HCT116 (cell line): ENCODE data around the gene RHEB. TPM values are rescaled to one million over a fixed set of nuclear protein-coding genes. Genes with fewer than 3 reads are reported as not detected.

Experiments
- ATAC-seq: fragments of 200-7000 bp; cut with Tn5 transposase; 2 replicates; pipeline ENCODE4 v1.9.1; 2020; ENCODE audit warnings: mild to moderate bottlenecking, moderate library complexity
- BruUV-seq: library from RNA; stranded (reverse); fragments of 400-500 nt; replicated peaks from 2 replicates; lab custom pipeline; 2021; lab: Mats Ljungman, UMichigan
- CTCF ChIA-PET: fragments of 300-600 bp; sonication (Branson Sonifier 250); formaldehyde crosslinking; loops from one replicate; lab custom pipeline; 2021; ENCODE audit warnings: antibody characterized with exemption; lab: Charles Lee
- POLR2A ChIA-PET: fragments of 300-600, 350-600 bp; sonication (Branson Sonifier 250); formaldehyde crosslinking; loops from one replicate; lab custom pipeline; 2021; ENCODE audit warnings: antibody characterized with exemption; lab: Charles Lee
- RAD21 ChIA-PET, 2 experiments: fragments of 300-600 bp; sonication (Branson Sonifier 250); formaldehyde crosslinking; loops; one replicate each; lab custom pipeline; 2023; ENCODE audit warnings: low total read pairs in 2 of 2; ENCODE audit not compliant: uncharacterized antibody in 2 of 2, unreplicated experiment in 2 of 2, low non-redundant PET in 1 of 2; lab: Charles Lee
- DNase-seq: peaks from one replicate; pipeline ENCODE4 v3.0.0-alpha.2; 2010; ENCODE audit warnings: low read depth, low spot score
- H2AFZ ChIP-seq: fragments of 200-600 bp; shearing (Covaris generic), sonication (generic); 2 replicates; pipeline ENCODE4 v1.6.1; 2017; ENCODE audit warnings: low read depth, mixed run types, mixed read lengths, antibody characterized with exemption, low read length; ENCODE audit not compliant: poor library complexity, severe bottlenecking
- H3K27ac ChIP-seq: 2 replicates; pipeline ENCODE4 v1.5.1; 2012; ENCODE audit warnings: low read depth, low read length
- H3K27me3 ChIP-seq: fragments of 200-600 bp; sonication (generic); 2 replicates; pipeline ENCODE4 v1.6.1; 2016; ENCODE audit warnings: mixed run types, low read length, mixed read lengths; ENCODE audit not compliant: insufficient read depth
- H3K36me3 ChIP-seq, 2 experiments: fragments of 200-500 bp in 1 of 2; fragments of 200-600 bp in 1 of 2; sonication (Bioruptor generic) in 1 of 2; sonication (generic) in 1 of 2; 2 replicates each; pipeline versions ENCODE4 v1.5.1 to v1.6.1; 2014 to 2016; ENCODE audit warnings: low read length in 2 of 2, inconsistent platforms in 1 of 2, mixed read lengths in 1 of 2, mixed run types in 1 of 2; ENCODE audit not compliant: insufficient read depth in 2 of 2, control insufficient read depth in 1 of 2
- H3K4me1 ChIP-seq, 2 experiments: fragments of 200-600 bp in 1 of 2; sonication (generic) in 1 of 2; 2 replicates each; pipeline versions ENCODE4 v1.5.1 to v1.6.1; 2012 to 2017; ENCODE audit warnings: low read length in 2 of 2, inconsistent platforms in 1 of 2, mild to moderate bottlenecking in 1 of 2, mixed read lengths in 1 of 2, mixed run types in 1 of 2, moderate library complexity in 1 of 2; ENCODE audit not compliant: insufficient read depth in 2 of 2, control insufficient read depth in 1 of 2
- H3K4me2 ChIP-seq: fragments of 200-600 bp; sonication (generic); 2 replicates; pipeline ENCODE4 v1.6.1; 2017; ENCODE audit warnings: mixed run types, low read length, mixed read lengths
- H3K4me3 ChIP-seq, 2 experiments: fragments of 200-600 bp in 1 of 2; sonication (generic) in 1 of 2; replicated peaks in 1 of 2; 2 replicates each; pipeline ENCODE4 v1.5.1; 2011 to 2016; ENCODE audit warnings: low read length in 2 of 2, control low read depth in 1 of 2, low read depth in 1 of 2, mild to moderate bottlenecking in 1 of 2, mixed read lengths in 1 of 2, mixed run types in 1 of 2
- H3K79me2 ChIP-seq: fragments of 200-600 bp; sonication (generic); 2 replicates; pipeline ENCODE4 v1.6.1; 2017; ENCODE audit warnings: mild to moderate bottlenecking, mixed run types, low read length, moderate library complexity, mixed read lengths; ENCODE audit not compliant: insufficient read depth
- H3K9ac ChIP-seq: fragments of 200-600 bp; sonication (generic); 2 replicates; pipeline ENCODE4 v1.6.1; 2016; ENCODE audit warnings: low read length, mixed read lengths
- H3K9me2 ChIP-seq: fragments of 200-600 bp; sonication (generic), shearing (Covaris generic); 2 replicates; pipeline ENCODE4 v1.6.1; 2017; ENCODE audit warnings: mixed run types, mild to moderate bottlenecking, moderate library complexity; ENCODE audit not compliant: insufficient read depth
- H3K9me3 ChIP-seq, 2 experiments: fragments of 200-500 bp in 1 of 2; fragments of 200-600 bp in 1 of 2; sonication (Bioruptor generic) in 1 of 2; sonication (generic) in 1 of 2; 2 replicates each; pipeline ENCODE4 v1.6.1; 2014 to 2017; ENCODE audit warnings: low read length in 2 of 2, mixed read lengths in 2 of 2, inconsistent platforms in 1 of 2, low read depth in 1 of 2, mild to moderate bottlenecking in 1 of 2, mixed run types in 1 of 2, moderate library complexity in 1 of 2; ENCODE audit not compliant: control insufficient read depth in 1 of 2, insufficient read depth in 1 of 2
- H4K20me1 ChIP-seq: fragments of 200-600 bp; sonication (generic), shearing (Covaris generic); 2 replicates; pipeline ENCODE4 v1.6.1; 2017; ENCODE audit warnings: mixed run types, mild to moderate bottlenecking, moderate library complexity; ENCODE audit not compliant: insufficient read depth
- CBX3 ChIP-seq: IDR thresholded peaks from 2 replicates; pipeline ENCODE4 v1.6.1; 2012; ENCODE audit warnings: low read depth
- CEBPB ChIP-seq: IDR thresholded peaks from 2 replicates; pipeline ENCODE4 v1.6.1; 2012; ENCODE audit warnings: low read depth
- CTCF ChIP-seq, 3 experiments: fragments of 200-600 bp in 1 of 3; sonication (generic) in 1 of 3; IDR thresholded peaks in 2 of 3; conservative IDR thresholded peaks in 1 of 3; 2 replicates each; pipeline ENCODE4 v1.5.1; 2012 to 2017; ENCODE audit warnings: low read depth in 2 of 3, low read length in 2 of 3, antibody characterized with exemption in 1 of 3, borderline replicate concordance in 1 of 3, control low read depth in 1 of 3, mild to moderate bottlenecking in 1 of 3, mixed read lengths in 1 of 3, mixed run types in 1 of 3, moderate library complexity in 1 of 3; ENCODE audit not compliant: insufficient read depth in 1 of 3
- ELF1 ChIP-seq: IDR thresholded peaks from 2 replicates; pipeline ENCODE4 v1.6.1; 2012; ENCODE audit warnings: low read depth, borderline replicate concordance
- EZH2 ChIP-seq: fragments of 200-600 bp; sonication (generic); IDR thresholded peaks from 2 replicates; pipeline ENCODE4 v1.6.1; 2017; ENCODE audit warnings: antibody characterized with exemption, mixed run types
- FOSL1 ChIP-seq: IDR thresholded peaks from 2 replicates; pipeline ENCODE4 v1.6.1; 2012; ENCODE audit warnings: low read depth
- POLR2A ChIP-seq: IDR thresholded peaks from 2 replicates; pipeline ENCODE4 v1.7.0; 2011; ENCODE audit warnings: borderline replicate concordance; ENCODE audit not compliant: insufficient read depth, insufficient read length; ENCODE audit errors: extremely low read depth
- POLR2AphosphoS5 ChIP-seq: IDR thresholded peaks from 2 replicates; pipeline ENCODE4 v1.6.1; 2011; ENCODE audit warnings: mild to moderate bottlenecking, low read depth, low read length, moderate library complexity
- RAD21 ChIP-seq: IDR thresholded peaks from 2 replicates; pipeline ENCODE4 v1.6.1; 2012; ENCODE audit warnings: low read depth, mild to moderate bottlenecking
- SP1 ChIP-seq: IDR thresholded peaks from 2 replicates; pipeline ENCODE4 v1.6.1; 2012; ENCODE audit warnings: low read depth
- SRF ChIP-seq: IDR thresholded peaks from 2 replicates; pipeline ENCODE4 v1.6.1; 2012; ENCODE audit warnings: low read depth
- TCF7L2 ChIP-seq: IDR thresholded peaks from 2 replicates; pipeline ENCODE4 v1.7.0; 2011; ENCODE audit warnings: borderline replicate concordance, inconsistent platforms; ENCODE audit not compliant: insufficient read depth, insufficient read length; ENCODE audit errors: extremely low read depth
- YY1 ChIP-seq: IDR thresholded peaks from 2 replicates; pipeline ENCODE4 v1.6.1; 2011; ENCODE audit warnings: low read length, low read depth, moderate library complexity, mild to moderate bottlenecking; ENCODE audit not compliant: insufficient replicate concordance; ENCODE audit errors: extremely low read depth
- ZFX ChIP-seq: fragments of 450-650 bp; IDR thresholded peaks from 2 replicates; pipeline ENCODE4 v1.6.1; 2017
- ZNF274 ChIP-seq: fragments of 200-500 bp; sonication (Bioruptor generic); IDR thresholded peaks from 2 replicates; pipeline ENCODE4 v1.6.1; 2014; ENCODE audit warnings: mild to moderate bottlenecking, low read depth, low read length, inconsistent platforms
- intact Hi-C: fragments of 100-400 bp; cut with micrococcal nuclease; formaldehyde crosslinking; loops from 2 replicates; pipeline ENCODE4 v1.10.0; 2022
- total RNA-seq: library from RNA; stranded (reverse); gene quantifications from one replicate; pipeline ENCODE4 v1.2.1, GENCODE V29; 2021; ENCODE audit not compliant: unreplicated experiment
- TF ChIP-seq, protein P1 (sequence below): IDR thresholded peaks from 2 replicates; pipeline ENCODE4 v1.6.1; 2012
- TF ChIP-seq, protein P2 (sequence below): IDR thresholded peaks from 2 replicates; pipeline ENCODE4 v1.6.1; 2012
- TF ChIP-seq, protein P3 (sequence below): IDR thresholded peaks from 2 replicates; pipeline ENCODE4 v1.6.1; 2012; ENCODE audit warnings: low read depth

The RHEB gene
- total RNA-seq, 1 experiment from 2014 or later, result 114 TPM

GRCh38 chr7:151514461-151515275 is 5.0 kb downstream of the RHEB start:
- ATAC-seq (no peak), DNase-seq (no peak)
- CTCF ChIA-PET, result no interaction called here
- H3K27ac ChIP-seq, result no peak overlapping the region
- RAD21 ChIA-PET, result no interaction called here
- H3K4me1 ChIP-seq, result peaks cover 13 to 43% of the 10 kb centered on the region in 2 experiments
- no peaks in the 10 kb centered on the region for H3K9me2 ChIP-seq
- TF ChIP-seq ELF1, result no peak
- no peak for TF ChIP-seq EZH2
- TF ChIP-seq ZFX, result no peak
- TF ChIP-seq CTCF (IDR thresholded peaks at IDR 0.05 in 2 of 3, conservative IDR thresholded peaks at IDR 0.05 in 1 of 3; ENCODE audit: borderline replicate concordance in 1 of 3, insufficient read depth in 1 of 3, low read depth in 2 of 3, low read length in 2 of 3), result no peak
- no peak for TF ChIP-seq FOSL1
- TF ChIP-seq, protein P1, sequence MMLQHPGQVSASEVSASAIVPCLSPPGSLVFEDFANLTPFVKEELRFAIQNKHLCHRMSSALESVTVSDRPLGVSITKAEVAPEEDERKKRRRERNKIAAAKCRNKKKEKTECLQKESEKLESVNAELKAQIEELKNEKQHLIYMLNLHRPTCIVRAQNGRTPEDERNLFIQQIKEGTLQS, result no peak
- TF ChIP-seq SP1, result no peak
- no peak for TF ChIP-seq YY1
- no peak for TF ChIP-seq POLR2A
- TF ChIP-seq CBX3, result no peak
- TF ChIP-seq RAD21, result no peak
- TF ChIP-seq ZNF274, result no peak
- TF ChIP-seq, protein P2, sequence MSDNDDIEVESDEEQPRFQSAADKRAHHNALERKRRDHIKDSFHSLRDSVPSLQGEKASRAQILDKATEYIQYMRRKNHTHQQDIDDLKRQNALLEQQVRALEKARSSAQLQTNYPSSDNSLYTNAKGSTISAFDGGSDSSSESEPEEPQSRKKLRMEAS, result no peak
- no peak for TF ChIP-seq SRF
- no peak for TF ChIP-seq POLR2AphosphoS5
- TF ChIP-seq, protein P3, sequence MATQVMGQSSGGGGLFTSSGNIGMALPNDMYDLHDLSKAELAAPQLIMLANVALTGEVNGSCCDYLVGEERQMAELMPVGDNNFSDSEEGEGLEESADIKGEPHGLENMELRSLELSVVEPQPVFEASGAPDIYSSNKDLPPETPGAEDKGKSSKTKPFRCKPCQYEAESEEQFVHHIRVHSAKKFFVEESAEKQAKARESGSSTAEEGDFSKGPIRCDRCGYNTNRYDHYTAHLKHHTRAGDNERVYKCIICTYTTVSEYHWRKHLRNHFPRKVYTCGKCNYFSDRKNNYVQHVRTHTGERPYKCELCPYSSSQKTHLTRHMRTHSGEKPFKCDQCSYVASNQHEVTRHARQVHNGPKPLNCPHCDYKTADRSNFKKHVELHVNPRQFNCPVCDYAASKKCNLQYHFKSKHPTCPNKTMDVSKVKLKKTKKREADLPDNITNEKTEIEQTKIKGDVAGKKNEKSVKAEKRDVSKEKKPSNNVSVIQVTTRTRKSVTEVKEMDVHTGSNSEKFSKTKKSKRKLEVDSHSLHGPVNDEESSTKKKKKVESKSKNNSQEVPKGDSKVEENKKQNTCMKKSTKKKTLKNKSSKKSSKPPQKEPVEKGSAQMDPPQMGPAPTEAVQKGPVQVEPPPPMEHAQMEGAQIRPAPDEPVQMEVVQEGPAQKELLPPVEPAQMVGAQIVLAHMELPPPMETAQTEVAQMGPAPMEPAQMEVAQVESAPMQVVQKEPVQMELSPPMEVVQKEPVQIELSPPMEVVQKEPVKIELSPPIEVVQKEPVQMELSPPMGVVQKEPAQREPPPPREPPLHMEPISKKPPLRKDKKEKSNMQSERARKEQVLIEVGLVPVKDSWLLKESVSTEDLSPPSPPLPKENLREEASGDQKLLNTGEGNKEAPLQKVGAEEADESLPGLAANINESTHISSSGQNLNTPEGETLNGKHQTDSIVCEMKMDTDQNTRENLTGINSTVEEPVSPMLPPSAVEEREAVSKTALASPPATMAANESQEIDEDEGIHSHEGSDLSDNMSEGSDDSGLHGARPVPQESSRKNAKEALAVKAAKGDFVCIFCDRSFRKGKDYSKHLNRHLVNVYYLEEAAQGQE, result no peak
- no peak for TF ChIP-seq TCF7L2
- no peak for TF ChIP-seq CEBPB
- H3K36me3 ChIP-seq, result no peaks in the 10 kb centered on the region
- no TSS peak for BruUV-seq
- peaks cover 96% of the 10 kb centered on the region for H3K79me2 ChIP-seq
- H2AFZ ChIP-seq, result no peak overlapping the region
- intact Hi-C loops, result no loop called here
- no peaks in the 10 kb centered on the region for H3K9me3 ChIP-seq
- no peak overlapping the region for H3K4me2 ChIP-seq
- no peaks in the 10 kb centered on the region for H3K27me3 ChIP-seq
- no peak overlapping the region for H3K4me3 ChIP-seq
- H3K9ac ChIP-seq, result no peak overlapping the region
- POLR2A ChIA-PET, result no interaction called here
- H4K20me1 ChIP-seq, result peaks cover 50% of the 10 kb centered on the region
